Limb (tissue), 2 donors: ENCODE results near the gene AP2B1.
"Not testable (repeated sequence)": the region's sequence is repeated elsewhere in the genome, so short reads cannot be mapped to it uniquely, and the experiment has no call there.

Experiments used
- DNase-seq, 2 donors: peaks; one replicate each; pipeline ENCODE4 v3.0.0-alpha.2; 2016; ENCODE audit errors: extremely low spot score in 2 of 2

The AP2B1 gene

GRCh38 chr17:35587074-35587961 lies at the start of gene AP2B1:
TSS of gene AP2B1 (plus strand) at chr17:35587322. CDS start at chr17:35594031, 6,709 bp downstream.
- DNase-seq = peak; percentile 94 to 99

- no peak for DNase-seq
Observed at GRCh38 chr17:35537601-35538141, 49.5 kb upstream of the AP2B1 start, which contains the start of gene SLFN12L. TSS of gene SLFN12L (minus strand) at chr17:35537678. CDS start at chr17:35522364, 15,314 bp downstream.

- no peak for DNase-seq
Observed at GRCh38 chr17:35539659-35540026, 47.5 kb upstream of the AP2B1 start.

GRCh38 chr17:35540589-35541404 lies 46.3 kb upstream of the AP2B1 start:
- no peak for DNase-seq

- DNase-seq = no peak
Observed at GRCh38 chr17:35541434-35541833, 45.7 kb upstream of the AP2B1 start.

GRCh38 chr17:35542990-35543389 lies 44.1 kb upstream of the AP2B1 start:
- no peak for DNase-seq

GRCh38 chr17:35543856-35544255 lies 43.3 kb upstream of the AP2B1 start:
- DNase-seq = no peak

- no peak for DNase-seq
Observed at GRCh38 chr17:35545150-35545549, 42.0 kb upstream of the AP2B1 start.

- DNase-seq = no peak
Observed at GRCh38 chr17:35546487-35546886, 40.6 kb upstream of the AP2B1 start.

GRCh38 chr17:35548208-35548810 lies 38.8 kb upstream of the AP2B1 start:
- no peak for DNase-seq

GRCh38 chr17:35548978-35549377 lies 38.1 kb upstream of the AP2B1 start:
- DNase-seq = no peak

- no peak for DNase-seq
Observed at GRCh38 chr17:35553310-35553709, 33.8 kb upstream of the AP2B1 start.

GRCh38 chr17:35554668-35555067 lies 32.5 kb upstream of the AP2B1 start:
- DNase-seq = no peak

- no peak for DNase-seq
Observed at GRCh38 chr17:35555691-35556090, 31.4 kb upstream of the AP2B1 start.

- DNase-seq = no peak
Observed at GRCh38 chr17:35557353-35557752, 29.8 kb upstream of the AP2B1 start.

GRCh38 chr17:35559495-35560210 lies 27.5 kb upstream of the AP2B1 start:
- no peak for DNase-seq

- DNase-seq = no peak
Observed at GRCh38 chr17:35560703-35561102, 26.4 kb upstream of the AP2B1 start, which contains the start of gene SLFN14. TSS of gene SLFN14 (minus strand) at chr17:35560819. CDS start at chr17:35558062, 2,757 bp downstream.

- not testable (repeated sequence) for DNase-seq
Observed at GRCh38 chr17:35563181-35563580, 23.9 kb upstream of the AP2B1 start.

- no peak for DNase-seq
Observed at GRCh38 chr17:35566968-35567367, 20.2 kb upstream of the AP2B1 start.

- DNase-seq = no peak
Observed at GRCh38 chr17:35568561-35568960, 18.6 kb upstream of the AP2B1 start.

GRCh38 chr17:35569405-35569804 lies 17.7 kb upstream of the AP2B1 start:
- DNase-seq = no peak
